ENCODE data around the gene ZMIZ1. TPM values are rescaled to one million over a fixed set of nuclear protein-coding genes. Genes with fewer than 3 reads are reported as not detected.
A peak's percentile ranks its signal among the peaks of the same experiment; 100 is the strongest.

Gene ZMIZ1
- total RNA-seq, 1 donor from 2014 or later = 107 TPM

- DNase-seq (ENCODE audit: low spot score) = no peak
Measured at GRCh38 chr10:79231908-79232307, 163.1 kb downstream of the ZMIZ1 start.

- DNase-seq (ENCODE audit: low spot score) = no peak
Measured at GRCh38 chr10:79232864-79233263, 164.1 kb downstream of the ZMIZ1 start.

GRCh38 chr10:79234391-79235315 lies 165.9 kb downstream of the ZMIZ1 start:
- no peak for DNase-seq (ENCODE audit: low spot score)

- no peak for DNase-seq (ENCODE audit: low spot score)
Measured at GRCh38 chr10:79235765-79236432, 167.1 kb downstream of the ZMIZ1 start.

- no peak for DNase-seq (ENCODE audit: low spot score)
Measured at GRCh38 chr10:79236433-79236765, 167.6 kb downstream of the ZMIZ1 start.

GRCh38 chr10:79237454-79238157 lies 168.8 kb downstream of the ZMIZ1 start:
- DNase-seq (ENCODE audit: low spot score) = no peak

- no peak for DNase-seq (ENCODE audit: low spot score)
Measured at GRCh38 chr10:79238158-79238520, 169.4 kb downstream of the ZMIZ1 start.

GRCh38 chr10:79238606-79239005 lies 169.8 kb downstream of the ZMIZ1 start:
- DNase-seq (ENCODE audit: low spot score) = no peak

- peak; percentile 72 for DNase-seq (ENCODE audit: low spot score)
Measured at GRCh38 chr10:79239275-79239779, 170.6 kb downstream of the ZMIZ1 start.

- no peak for DNase-seq (ENCODE audit: low spot score)
Measured at GRCh38 chr10:79239924-79240581, 171.3 kb downstream of the ZMIZ1 start.

GRCh38 chr10:79241629-79241989 lies 172.8 kb downstream of the ZMIZ1 start:
- DNase-seq (ENCODE audit: low spot score) = no peak

GRCh38 chr10:79241990-79242619 lies 173.3 kb downstream of the ZMIZ1 start:
- no peak for DNase-seq (ENCODE audit: low spot score)

- peak; percentile 62 for DNase-seq (ENCODE audit: low spot score)
Measured at GRCh38 chr10:79242620-79243152, 173.9 kb downstream of the ZMIZ1 start.

- DNase-seq (ENCODE audit: low spot score) = no peak
Measured at GRCh38 chr10:79243181-79244067, 174.7 kb downstream of the ZMIZ1 start.

GRCh38 chr10:79244068-79244442 lies 175.3 kb downstream of the ZMIZ1 start:
- DNase-seq (ENCODE audit: low spot score) = no peak

GRCh38 chr10:79244841-79245504 lies 176.2 kb downstream of the ZMIZ1 start:
- no peak for DNase-seq (ENCODE audit: low spot score)

- DNase-seq (ENCODE audit: low spot score) = no peak
Measured at GRCh38 chr10:79245539-79246208, 176.9 kb downstream of the ZMIZ1 start.

- peak; percentile 92 for DNase-seq (ENCODE audit: low spot score)
Measured at GRCh38 chr10:79246209-79246581, 177.4 kb downstream of the ZMIZ1 start.

Measured in mucosa of gallbladder (tissue), 1 donor.